KMS-11 (cell line): Measurements from ENCODE around the gene ADARB1.

ENCODE experiments used
- H2AFZ ChIP-seq: fragments of 200-600 bp; sonication (generic); 2 replicates; pipeline ENCODE4 v1.6.1; 2016; ENCODE audit warnings: antibody characterized with exemption, mixed run types, low read depth
- H3K27ac ChIP-seq: fragments of 200-600 bp; sonication (generic); 2 replicates; pipeline ENCODE4 v1.6.1; 2016; ENCODE audit warnings: mild to moderate bottlenecking, mixed run types
- H3K27me3 ChIP-seq: fragments of 200-600 bp; sonication (generic); 2 replicates; pipeline ENCODE4 v1.6.1; 2017; ENCODE audit warnings: mild to moderate bottlenecking, low read depth, mixed run types, moderate library complexity; ENCODE audit not compliant: insufficient read depth
- H3K36me3 ChIP-seq: fragments of 200-600 bp; sonication (generic); 2 replicates; pipeline ENCODE4 v1.6.1; 2017; ENCODE audit warnings: mild to moderate bottlenecking, mixed run types; ENCODE audit not compliant: insufficient read depth
- H3K4me1 ChIP-seq: fragments of 200-600 bp; sonication (generic); 2 replicates; pipeline ENCODE4 v1.6.1; 2016; ENCODE audit warnings: mild to moderate bottlenecking, low read depth, mixed run types; ENCODE audit not compliant: poor library complexity, severe bottlenecking
- H3K4me2 ChIP-seq: fragments of 200-600 bp; sonication (generic); 2 replicates; pipeline ENCODE4 v1.7.0; 2016; ENCODE audit warnings: mild to moderate bottlenecking, mixed run types
- H3K4me3 ChIP-seq: fragments of 200-600 bp; sonication (generic); IDR thresholded peaks from 2 replicates; pipeline ENCODE4 v1.6.1; 2017; ENCODE audit warnings: low read depth, low read length, mixed read lengths; ENCODE audit not compliant: insufficient read depth
- H3K79me2 ChIP-seq: fragments of 200-600 bp; sonication (generic); 2 replicates; pipeline ENCODE4 v1.6.1; 2016; ENCODE audit warnings: low read depth, mixed run types; ENCODE audit not compliant: insufficient read depth
- H3K9ac ChIP-seq: fragments of 200-600 bp; sonication (generic); 2 replicates; pipeline ENCODE4 v1.6.1; 2016; ENCODE audit warnings: mild to moderate bottlenecking, mixed run types
- H4K20me1 ChIP-seq: fragments of 200-600 bp; sonication (generic); 2 replicates; pipeline ENCODE4 v1.6.1; 2016; ENCODE audit warnings: mild to moderate bottlenecking, mixed run types; ENCODE audit not compliant: insufficient read depth
- CTCF ChIP-seq: fragments of 200-600 bp; sonication (generic); conservative IDR thresholded peaks from 2 replicates; pipeline ENCODE4 v1.6.1; 2017; ENCODE audit warnings: low read depth, mild to moderate bottlenecking, antibody characterized with exemption, low read length, moderate library complexity, mixed read lengths

Gene ADARB1

DNA sequence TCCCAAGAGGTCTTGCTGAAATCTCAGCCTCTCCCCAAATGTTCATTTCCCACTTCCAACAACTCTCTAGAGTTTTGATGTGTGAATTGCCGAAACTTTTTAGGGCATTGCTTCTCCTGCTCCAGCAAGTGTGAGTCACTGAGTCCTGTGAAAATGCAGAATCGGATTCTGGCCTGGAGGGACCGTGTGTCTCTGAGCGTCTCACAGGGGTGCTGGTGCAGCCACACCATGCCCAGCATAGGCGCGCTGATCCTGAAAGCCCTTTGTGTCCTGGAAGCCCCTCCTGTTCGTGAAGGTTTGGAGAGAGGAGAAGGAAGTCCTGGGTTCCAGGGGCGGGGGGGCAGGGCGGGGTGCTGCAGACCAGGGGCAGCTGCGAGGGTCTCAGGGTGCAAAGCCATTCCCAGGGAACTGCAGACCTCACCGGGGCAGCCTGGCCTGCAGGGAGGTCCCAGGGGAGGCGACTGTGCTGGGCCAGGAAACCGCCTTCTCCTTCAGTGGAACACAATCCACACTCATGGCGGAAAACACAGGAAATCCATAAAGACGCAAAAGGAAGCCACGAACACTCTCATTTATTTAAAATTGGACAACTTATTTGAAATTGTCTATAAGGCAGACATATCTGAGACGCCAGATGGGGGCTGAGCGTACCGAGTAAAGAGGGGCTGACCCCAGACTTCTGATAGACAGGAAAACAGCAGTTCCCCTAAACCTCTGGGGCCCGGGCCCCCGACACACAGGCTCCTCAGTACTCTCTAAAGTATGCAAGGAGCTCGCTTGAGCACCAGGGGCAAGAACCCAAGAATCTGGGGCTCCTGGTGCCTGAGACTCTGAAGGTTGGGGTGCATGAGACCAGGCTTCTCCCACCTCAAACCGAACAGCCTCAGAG lies 43.5 kb upstream of the ADARB1 start:
- Histone ChIP-seq H3K27me3 (peaks cover 71% of the 10 kb centered on the region), H3K4me3 (no peak overlapping the region), H3K9ac (no peak overlapping the region), H3K79me2 (no peaks in the 10 kb centered on the region), H4K20me1 (no peaks in the 10 kb centered on the region), H3K36me3 (no peaks in the 10 kb centered on the region), H3K27ac (no peak overlapping the region), H3K4me2 (no peak overlapping the region), H2AFZ (no peak overlapping the region), H3K4me1 (no peaks in the 10 kb centered on the region)
- no peak for TF ChIP-seq CTCF

DNA sequence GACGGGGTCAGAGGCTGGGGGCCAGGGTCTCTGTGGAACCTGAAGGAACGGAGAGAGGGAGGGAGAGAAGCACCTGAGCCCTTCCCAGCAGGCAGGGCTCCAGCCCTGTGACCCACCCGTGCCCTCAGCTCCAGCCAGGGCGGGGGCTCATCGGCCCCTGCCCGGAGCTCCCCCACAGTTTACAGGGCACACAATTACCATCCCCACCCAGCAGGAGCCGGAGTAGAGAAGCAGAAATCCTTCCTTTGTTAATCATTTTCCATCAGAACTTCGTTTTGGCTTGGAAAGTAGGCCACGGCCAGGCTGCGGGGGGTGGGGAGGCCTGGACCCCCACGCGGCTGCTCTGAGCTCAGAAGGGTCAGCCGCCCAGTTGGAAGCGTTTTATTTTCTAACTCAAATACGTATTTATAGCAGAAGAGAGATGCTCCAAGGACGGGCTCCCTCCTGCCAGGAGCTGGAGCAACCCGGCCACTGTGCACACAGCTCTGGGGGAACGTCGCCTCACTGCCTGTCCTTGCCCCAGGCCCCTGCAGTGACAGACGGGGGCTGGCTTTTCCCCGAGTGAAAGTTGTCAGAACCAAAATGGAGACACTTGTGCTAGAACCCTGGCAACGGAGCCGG lies 42.7 kb upstream of the ADARB1 start:
- Histone ChIP-seq H3K36me3 (no peaks in the 10 kb centered on the region), H3K9ac (no peak overlapping the region), H3K27ac (no peak overlapping the region), H3K27me3 (peaks cover 74% of the 10 kb centered on the region), H3K79me2 (no peaks in the 10 kb centered on the region), H3K4me3 (no peak overlapping the region), H2AFZ (no peak overlapping the region), H3K4me2 (no peak overlapping the region), H3K4me1 (no peaks in the 10 kb centered on the region), H4K20me1 (no peaks in the 10 kb centered on the region)
- no peak for TF ChIP-seq CTCF

GRCh38 chr21:45032332-45032731 lies 42.0 kb upstream of the ADARB1 start:
- no peak for TF ChIP-seq CTCF
- no peak overlapping the region for H2AFZ ChIP-seq
- no peaks in the 10 kb centered on the region for H3K4me1 ChIP-seq
- no peaks in the 10 kb centered on the region for H4K20me1 ChIP-seq
- peaks cover 80% of the 10 kb centered on the region for H3K27me3 ChIP-seq
- H3K36me3 ChIP-seq: no peaks in the 10 kb centered on the region
- H3K4me2 ChIP-seq: no peak overlapping the region
- no peak overlapping the region for H3K9ac ChIP-seq
- no peak overlapping the region for H3K4me3 ChIP-seq
- no peaks in the 10 kb centered on the region for H3K79me2 ChIP-seq
- H3K27ac ChIP-seq: no peak overlapping the region

DNA sequence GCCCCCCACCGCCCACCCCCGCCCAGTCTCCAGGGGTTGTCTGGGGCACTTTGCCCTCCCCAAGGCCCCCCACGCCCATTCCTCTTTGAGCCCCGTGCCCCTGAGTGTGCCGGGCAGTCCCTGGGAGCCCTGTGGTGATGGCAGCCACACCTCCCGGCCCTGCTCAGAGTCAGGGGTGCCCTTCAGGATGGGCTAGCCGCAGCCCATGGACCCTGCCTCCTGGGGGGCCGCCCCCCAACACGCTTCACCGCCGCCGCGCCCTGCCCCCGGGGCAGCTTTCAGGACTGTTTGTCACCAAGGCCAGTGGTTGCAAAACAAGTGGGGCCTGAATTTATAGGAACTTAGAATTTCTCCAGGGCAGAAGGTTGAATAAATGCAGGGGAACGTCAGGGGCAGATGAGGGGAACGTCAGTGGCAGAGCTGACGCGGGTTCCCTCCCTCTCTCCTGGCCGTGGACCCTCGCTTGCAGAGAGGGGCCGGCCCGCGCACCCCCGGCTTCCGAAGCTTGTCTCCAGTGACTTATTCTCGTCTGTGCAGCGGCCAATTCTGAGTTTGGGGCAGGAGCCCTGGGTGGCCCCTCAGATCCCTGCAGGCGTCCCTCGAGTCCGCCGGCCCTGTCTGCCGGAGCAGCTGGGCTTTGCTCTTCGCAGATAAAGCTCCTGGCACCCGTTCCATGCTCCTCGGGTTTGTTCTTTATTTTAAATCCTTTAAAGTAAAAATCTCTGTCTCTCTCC lies 41.2 kb upstream of the ADARB1 start:
- Histone ChIP-seq H3K4me1 (no peaks in the 10 kb centered on the region), H2AFZ (no peak overlapping the region), H3K9ac (no peak overlapping the region), H3K27me3 (peaks cover 88% of the 10 kb centered on the region), H3K4me2 (no peak overlapping the region), H3K27ac (no peak overlapping the region), H4K20me1 (no peaks in the 10 kb centered on the region), H3K36me3 (no peaks in the 10 kb centered on the region), H3K79me2 (no peaks in the 10 kb centered on the region), H3K4me3 (no peak overlapping the region)
- TF ChIP-seq CTCF: no peak
